GM19025 (cell line): ENCODE results near the gene AP3B2.
"Not testable (repeated sequence)": the region's sequence is repeated elsewhere in the genome, so short reads cannot be mapped to it uniquely, and the experiment has no call there.

Experiments
- ATAC-seq: cut with Tn5 transposase; IDR thresholded peaks from one replicate; pipeline ENCODE4 v1.9.1; 2021; ENCODE audit warnings: mild to moderate bottlenecking, low read depth, moderate library complexity; ENCODE audit not compliant: unreplicated experiment

Gene AP3B2, protein sequence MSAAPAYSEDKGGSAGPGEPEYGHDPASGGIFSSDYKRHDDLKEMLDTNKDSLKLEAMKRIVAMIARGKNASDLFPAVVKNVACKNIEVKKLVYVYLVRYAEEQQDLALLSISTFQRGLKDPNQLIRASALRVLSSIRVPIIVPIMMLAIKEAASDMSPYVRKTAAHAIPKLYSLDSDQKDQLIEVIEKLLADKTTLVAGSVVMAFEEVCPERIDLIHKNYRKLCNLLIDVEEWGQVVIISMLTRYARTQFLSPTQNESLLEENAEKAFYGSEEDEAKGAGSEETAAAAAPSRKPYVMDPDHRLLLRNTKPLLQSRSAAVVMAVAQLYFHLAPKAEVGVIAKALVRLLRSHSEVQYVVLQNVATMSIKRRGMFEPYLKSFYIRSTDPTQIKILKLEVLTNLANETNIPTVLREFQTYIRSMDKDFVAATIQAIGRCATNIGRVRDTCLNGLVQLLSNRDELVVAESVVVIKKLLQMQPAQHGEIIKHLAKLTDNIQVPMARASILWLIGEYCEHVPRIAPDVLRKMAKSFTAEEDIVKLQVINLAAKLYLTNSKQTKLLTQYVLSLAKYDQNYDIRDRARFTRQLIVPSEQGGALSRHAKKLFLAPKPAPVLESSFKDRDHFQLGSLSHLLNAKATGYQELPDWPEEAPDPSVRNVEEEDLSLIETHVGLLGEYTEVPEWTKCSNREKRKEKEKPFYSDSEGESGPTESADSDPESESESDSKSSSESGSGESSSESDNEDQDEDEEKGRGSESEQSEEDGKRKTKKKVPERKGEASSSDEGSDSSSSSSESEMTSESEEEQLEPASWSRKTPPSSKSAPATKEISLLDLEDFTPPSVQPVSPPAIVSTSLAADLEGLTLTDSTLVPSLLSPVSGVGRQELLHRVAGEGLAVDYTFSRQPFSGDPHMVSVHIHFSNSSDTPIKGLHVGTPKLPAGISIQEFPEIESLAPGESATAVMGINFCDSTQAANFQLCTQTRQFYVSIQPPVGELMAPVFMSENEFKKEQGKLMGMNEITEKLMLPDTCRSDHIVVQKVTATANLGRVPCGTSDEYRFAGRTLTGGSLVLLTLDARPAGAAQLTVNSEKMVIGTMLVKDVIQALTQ

DNA sequence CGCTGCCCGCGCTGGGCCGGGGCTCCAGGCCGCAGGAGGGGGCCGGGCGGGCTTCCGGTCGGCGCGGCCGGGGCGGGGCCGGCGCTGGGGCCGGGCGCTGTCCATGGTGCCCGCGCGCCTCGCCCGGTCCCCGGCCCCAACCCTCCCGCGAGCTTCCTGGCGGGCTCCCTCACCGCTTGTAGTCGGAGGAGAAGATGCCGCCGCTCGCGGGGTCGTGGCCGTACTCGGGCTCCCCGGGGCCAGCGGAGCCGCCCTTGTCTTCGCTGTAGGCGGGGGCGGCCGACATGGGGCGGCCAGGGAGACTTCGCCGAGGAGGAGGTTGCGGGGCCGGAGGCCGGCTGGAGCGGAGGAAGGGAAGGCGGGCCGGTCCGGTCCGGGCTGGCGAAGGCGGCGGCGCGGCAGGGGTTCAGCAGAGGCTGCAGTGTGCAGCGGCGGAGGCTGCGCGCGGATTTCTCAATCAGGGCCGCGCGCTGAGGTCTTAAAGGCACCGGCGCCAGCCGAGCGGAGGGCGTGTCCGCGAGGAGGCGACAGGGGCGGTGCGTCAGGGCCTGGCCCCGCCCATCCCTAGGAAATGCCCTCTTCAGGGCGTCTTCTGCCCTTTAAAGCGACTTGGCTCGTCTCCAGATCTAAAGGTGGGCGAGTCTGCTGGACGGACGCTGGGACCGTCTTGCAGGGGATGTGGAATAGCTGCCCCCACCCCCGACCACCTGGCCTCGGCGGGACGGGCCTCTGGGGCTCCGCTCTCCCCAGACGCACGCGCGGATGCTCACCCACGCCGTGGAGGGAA, at the start of gene AP3B2:
AP3B2 (minus strand) TSS at position 455 of the 787 bp plus-strand sequence; CDS start at position 286, 169 bp downstream.
- ATAC-seq = peak; percentile 91

DNA sequence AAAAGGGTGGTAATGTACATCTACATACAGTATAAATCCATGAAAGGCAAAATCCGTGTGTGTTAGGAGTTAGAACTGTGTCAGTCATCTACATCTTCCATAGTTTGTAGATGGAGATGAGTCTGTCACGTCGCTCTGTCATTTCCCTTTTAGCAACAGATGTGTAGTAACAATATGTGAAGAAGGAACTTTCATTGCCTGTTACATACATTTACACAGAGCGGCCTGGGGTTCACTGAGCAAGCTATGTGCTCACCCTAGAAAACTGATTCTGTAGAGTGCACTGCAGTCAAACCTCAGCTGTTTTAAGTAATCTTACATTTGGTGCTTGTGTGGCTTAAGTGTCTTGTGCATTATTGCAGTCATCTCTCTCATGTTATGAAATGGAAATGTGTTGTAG, 41.6 kb upstream of the AP3B2 start:
- no peak for ATAC-seq

DNA sequence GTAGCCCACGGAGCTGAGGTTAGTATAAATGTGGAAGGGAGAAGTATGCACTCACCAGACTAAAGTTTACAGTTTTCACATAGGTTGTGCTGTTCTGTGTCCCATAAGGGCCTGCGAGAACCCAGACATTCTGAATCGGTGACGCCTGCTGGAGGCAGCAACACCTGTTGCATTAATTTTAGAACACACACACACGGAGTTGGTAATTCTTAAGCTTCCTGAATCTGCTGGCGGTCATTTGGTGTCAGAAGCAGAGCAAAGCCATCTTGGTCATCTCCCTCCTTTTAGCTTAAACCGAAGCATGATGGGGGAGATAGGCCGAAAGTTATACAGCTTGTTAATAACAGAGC, 41.1 kb upstream of the AP3B2 start:
- peak; percentile 14 for ATAC-seq

DNA sequence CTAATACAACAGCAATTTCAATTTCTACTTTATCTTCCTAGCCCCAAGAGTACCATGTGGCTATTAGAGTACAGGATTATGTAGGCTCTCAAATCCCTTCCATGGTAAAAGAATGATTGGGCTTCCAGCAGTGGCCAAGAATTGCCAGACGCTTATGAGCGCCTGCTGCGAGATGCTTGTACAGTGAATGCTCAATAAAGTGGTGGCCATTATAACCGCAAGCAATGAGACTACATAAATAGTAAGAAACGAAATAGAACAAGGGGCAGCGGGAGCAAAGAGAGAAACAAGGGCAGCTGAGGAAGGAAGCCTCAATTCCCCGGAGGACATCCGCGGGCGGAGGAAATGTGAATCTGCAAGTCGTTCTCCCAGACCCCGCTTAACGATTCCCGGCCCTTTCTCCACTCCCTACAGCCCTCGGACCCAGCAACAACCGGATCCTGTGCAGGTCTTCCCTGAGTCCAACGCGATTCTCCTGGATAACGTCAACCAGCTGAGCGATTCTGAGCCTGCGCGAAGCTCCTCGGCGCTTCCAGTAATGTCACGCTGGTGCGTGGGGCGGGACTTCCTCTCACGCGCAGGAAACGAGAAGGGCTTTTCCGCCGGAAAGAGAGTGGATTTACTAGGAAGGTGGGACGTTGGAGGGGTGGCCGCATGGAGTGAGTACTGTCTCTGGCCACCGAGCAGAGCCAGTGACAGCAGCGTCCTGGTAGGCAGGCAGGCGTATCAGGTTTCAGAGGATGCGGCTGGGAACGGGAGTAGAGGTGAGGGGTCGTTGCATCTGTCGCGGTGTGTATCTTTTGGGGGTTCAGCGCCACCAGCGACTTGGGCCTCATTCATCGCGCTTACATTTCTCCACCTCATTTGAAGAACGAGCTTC, 40.5 kb upstream of the AP3B2 start:
- peak; percentile 95 for ATAC-seq

DNA sequence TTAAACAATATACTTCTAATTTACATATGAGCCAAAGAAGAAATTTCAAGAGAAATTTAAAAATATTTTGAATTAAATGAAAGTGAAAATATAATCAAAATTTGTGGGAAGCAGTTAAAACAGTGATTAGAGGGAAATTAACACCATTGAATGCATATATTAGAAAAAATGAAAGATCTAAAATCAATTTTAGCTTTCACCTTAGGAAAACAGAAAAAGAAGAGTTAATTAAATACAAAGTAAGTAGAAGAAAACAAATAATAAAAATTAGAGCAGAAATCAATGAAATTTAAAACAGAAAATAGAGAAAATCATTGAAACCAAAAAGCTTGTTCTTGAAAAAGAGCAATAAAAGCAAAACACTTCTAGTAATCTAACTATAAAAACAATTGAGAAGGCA, 38.6 kb upstream of the AP3B2 start:
- no peak for ATAC-seq

DNA sequence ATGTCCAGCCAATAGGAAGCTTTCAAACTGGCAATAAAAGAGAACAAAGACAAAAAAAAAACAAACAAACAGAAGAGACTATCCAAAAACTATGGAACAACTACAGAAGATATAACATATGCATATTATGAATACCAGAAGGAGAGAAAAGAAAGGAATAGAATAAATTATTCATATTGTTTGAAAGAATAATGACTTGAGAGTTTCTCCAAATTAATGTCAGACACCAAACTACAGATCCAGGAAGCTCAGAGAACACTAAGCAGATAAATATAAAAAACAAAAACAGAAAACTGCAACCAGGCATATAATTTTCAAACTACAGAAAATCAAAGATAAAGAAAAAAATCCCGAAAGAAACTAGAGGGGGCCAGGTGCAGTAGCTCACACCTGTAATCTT, 34.1 kb upstream of the AP3B2 start:
- ATAC-seq = no peak

DNA sequence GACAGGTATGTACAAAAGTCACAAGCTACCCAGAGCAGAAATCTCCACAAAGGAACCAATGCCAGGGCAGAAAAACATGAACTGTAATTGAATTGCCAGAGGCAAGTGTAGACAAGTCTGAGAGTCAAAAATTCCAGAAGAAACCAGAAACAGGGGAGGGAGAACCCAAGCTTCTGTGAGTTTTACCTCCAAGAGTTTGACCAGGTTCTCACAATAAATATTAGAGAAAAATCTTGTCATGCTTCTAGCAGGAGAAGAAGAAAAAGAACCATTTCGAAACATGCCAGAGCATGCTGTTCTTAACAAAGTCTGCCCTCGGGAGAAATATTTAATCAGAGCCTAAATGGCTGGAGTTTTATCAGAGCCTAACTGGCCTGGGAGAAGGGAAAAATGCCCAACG, 32.5 kb upstream of the AP3B2 start:
- ATAC-seq = no peak

DNA sequence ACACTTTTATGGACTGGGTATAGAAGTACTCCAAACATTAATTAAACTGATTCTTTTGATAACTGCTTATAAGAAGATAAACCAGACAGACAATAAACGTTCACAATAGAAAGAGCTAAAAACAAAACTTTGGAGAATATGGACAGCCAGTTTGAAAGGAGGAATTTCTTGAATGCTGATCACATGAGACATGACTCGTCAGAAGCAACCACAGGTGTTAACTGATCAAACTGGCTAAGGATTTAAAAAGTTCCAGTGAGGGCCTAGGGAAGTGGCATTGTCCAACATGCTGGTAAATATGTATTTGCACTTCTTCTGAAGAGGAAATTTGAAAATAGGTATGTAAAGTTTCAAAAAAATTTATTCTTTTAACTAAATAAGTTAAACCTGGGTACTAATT, 29.4 kb upstream of the AP3B2 start:
- ATAC-seq = no peak

DNA sequence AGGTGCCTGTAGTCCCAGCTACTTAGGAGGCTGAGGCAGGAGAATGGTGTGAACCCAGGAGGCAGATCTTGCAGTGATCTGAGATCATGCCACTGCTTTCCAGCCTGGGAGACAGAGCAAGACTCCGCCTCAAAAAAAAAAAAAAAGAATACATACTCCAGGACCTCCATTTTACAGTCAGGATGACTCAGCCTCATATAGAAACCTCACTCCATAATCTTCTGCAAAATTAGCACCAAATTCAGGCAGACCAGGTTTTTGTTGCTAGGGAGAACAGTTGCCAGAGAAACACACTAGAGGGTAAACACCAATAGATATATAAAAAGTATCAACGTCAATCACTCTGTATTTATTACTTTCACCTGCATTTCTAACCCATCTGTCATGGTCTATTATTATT, 28.3 kb upstream of the AP3B2 start:
- ATAC-seq = no peak

DNA sequence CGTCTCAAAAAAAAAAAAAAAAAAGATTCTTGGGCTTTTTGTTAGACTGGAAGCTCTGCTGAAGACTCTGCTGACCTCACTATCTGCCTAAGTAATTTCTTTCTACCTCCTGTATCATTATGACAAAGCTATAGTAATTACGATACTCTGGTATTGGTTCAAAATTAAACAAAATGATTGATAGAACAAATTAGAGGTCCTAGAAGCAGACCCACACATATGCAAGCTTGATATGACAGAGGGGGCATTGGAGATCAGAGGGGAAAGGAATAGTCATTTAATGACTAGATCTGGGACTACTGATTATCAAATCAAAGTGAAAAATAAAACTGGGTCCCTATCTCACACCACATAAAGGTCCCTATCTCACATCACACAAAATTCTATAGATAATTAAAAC, 21.9 kb upstream of the AP3B2 start:
- no peak for ATAC-seq

DNA sequence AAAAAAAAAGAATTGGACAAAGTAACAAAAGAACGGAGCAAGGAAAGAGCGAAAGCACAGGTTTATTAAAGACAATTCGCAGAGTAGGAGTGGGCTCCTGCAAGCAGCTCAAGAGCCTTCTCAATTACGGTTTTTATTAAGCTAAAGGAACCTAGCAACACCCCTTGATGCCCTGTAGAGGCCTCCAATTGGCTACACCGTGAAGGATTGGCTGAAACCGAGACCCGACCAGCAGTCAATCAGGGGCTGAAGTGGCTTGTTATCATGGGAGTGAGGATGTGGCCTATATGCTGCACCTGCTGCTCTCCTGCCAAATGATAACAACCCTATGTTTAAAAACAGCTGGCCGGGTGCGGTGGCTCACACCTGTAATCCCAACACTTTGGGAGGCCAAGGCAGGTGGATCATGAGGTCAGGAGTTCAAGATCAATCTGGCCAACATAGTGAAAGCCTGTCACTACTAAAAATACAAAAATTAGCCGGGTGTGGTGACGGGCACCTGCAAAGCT, 20.4 kb upstream of the AP3B2 start:
- ATAC-seq = no peak

DNA sequence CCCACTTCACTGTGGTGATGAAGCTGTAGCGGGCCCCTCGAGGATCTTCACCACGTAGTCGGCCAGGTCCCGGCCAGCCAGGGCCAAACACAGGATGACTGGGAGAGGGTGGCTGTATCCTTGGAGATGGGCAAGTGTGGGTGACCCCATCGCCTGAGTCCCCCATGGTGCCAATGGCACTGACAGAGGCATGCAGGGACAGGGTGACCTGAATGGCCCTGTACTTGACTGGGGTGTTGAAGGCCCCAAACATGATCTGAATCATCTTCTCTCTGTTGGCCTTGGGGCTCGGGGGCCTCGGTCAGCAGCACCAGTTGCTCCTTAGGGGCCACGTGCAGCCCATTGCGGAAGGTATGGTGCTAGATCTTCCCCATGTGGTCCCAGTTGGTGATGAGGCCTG, 17.1 kb upstream of the AP3B2 start:
- ATAC-seq = no peak

DNA sequence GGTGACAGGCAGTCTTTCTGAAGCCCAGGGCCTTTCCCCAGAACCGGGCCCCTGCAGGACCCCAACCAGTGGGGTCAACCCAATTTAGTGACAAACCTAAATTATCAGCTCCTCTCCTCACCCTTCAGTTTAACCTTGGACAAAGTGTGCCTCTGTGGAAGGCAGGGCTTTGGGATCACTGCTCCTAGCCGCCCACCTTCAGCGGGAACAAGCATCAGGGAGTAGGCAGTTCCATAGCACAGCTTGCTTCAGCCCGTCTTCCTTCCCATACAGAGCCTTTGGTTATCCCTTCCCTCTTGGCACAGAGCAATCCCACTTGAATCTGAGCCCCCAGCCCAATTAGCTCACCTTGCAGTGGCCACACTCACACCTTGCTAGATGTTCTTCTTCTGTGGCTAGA, 5.3 kb upstream of the AP3B2 start:
- ATAC-seq = no peak

DNA sequence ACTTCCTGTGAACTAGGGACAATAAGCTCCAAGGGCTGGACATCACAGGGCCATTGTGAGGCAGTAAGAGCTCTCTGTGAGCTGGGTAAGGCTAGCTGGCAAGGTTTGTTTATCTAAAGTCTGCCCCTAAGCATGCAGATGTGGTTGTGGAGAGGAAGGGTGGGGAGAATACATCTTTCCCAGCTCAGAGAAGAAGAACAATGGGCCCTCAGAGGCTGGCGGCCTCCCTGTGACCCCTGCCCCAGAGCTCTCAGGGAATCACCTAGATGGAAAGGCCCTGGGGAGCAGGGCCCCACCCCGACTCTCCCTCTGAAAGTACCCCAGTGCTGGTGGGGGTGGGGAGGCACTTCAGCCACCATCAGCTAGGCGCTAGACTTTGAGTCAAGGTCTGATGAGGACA, 4.3 kb upstream of the AP3B2 start:
- ATAC-seq = no peak

DNA sequence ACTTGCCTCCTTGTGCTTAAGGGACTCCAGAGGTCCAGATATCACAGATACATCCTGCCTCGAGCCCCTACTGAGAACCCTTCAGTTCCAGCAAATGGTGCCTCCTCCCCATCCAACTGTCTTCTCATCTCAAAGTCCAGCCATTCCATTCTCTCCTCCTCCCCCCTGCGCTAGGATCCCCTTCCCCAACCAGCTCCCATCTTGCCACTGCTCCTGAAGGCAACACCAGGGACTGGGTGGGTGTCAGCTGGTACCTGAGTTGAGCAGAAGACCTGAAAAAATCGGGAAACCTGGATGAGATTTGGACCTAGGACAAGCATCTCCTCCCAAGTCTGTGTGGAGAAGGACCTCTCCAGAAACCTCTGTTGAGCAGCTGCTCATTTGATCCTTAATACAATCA, 2.4 kb upstream of the AP3B2 start:
- ATAC-seq = no peak

DNA sequence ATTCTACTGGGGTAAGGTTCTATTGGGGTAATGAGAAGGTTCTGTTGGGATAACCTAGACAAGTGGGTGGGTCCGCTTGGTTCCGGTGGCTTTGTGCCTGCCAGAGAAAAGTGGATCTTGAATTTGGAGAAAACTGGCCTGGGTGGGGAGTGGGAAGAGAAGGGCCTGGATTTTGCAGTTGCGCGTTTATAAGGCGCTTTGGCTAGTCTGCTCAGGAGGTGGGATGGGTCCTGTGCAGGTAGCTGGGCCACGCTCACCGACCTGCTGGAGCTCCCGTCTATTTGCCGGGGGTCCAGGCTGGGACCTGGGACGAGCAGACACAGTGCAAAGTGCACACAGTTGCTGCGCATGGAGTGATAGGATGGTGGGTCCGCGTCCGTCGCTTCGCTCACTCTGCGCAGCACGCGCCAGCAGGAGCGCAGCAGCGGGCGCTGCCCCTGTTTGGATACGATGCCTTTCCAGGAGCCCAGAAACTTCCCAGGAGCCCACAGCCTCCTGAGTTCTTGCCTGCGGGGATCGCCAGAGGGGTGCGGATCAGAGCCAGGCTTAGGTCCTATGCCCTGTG, 1.3 kb upstream of the AP3B2 start:
- no peak for ATAC-seq

DNA sequence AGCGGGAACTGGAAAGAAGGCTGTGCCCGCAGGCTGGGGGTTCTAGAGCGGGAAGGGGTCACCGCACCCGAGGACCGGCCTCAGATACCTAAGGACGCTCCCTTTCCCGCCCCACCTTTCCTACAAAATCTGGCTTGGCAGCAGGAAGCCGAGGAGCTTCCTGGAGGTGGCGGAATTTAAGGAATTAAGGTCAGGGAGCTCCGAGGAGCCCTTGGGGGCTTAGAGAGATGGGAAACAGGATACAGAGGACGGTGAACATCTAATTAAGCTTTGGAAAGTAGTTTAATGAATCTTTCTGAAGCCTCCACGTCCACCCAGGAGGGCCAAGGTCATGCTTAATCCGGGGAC, 507 bp upstream of the AP3B2 start:
- ATAC-seq = no peak

DNA sequence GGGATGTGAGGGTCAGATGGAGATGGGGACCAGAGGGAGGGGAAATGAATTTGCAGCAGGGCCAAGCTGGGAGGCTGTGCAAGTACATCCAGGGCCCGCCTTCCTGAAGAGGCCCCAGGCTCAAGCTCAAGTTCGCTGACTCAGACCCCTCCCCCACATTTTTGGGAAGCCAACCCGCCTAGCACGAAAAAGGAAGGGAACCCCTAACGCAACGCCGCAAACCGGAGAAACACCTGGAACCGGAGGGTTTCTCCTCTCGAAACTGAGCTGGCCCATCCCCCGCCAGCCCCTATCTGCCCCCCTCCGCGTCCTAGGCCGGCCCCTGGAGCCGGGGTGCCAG, 624 bp downstream of the AP3B2 start:
- ATAC-seq = no peak

DNA sequence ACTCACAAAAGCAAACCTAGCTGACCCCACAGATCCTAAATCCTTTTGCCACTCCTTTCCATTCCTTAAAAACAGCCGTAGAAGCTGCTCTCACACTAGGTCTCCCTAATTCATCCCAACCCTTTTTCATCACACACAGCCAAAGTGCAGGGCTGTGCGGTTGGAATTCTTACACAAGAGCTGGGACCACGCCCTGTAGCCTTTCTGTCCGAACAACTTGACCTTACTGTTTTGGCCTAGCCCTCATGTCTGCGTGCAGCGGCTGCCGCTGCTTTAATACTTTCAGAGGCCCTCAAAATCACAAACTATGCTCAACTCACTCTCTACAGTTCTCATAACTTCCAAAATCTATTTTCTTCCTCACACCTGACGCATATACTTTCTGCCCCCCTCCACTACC, 3.8 kb downstream of the AP3B2 start:
- not testable (repeated sequence) for ATAC-seq
